Measurements from ENCODE around the gene CYTH3.
"Not testable (repeated sequence)": the region's sequence is repeated elsewhere in the genome, so short reads cannot be mapped to it uniquely, and the experiment has no call there.

Gene CYTH3

GRCh38 chr7:6291531-6291930 is 19.1 kb upstream of the CYTH3 start:
- no peak for TF ChIP-seq CTCF (conservative IDR thresholded peaks at IDR 0.05; ENCODE audit: low read depth, low read length)
- no peak overlapping the region for H3K4me3 ChIP-seq (ENCODE audit: low read length)

GRCh38 chr7:6290319-6290741 is 17.9 kb upstream of the CYTH3 start:
- no peak for DNase-seq (ENCODE audit: low read depth)
- no peak overlapping the region for H3K4me3 ChIP-seq (ENCODE audit: low read length)
- TF ChIP-seq CTCF (conservative IDR thresholded peaks at IDR 0.05; ENCODE audit: low read depth, low read length), result no peak

More at GRCh38 chr7:6291531-6291930, 19.1 kb upstream of the CYTH3 start:
- no peak for DNase-seq (ENCODE audit: low read depth)

GRCh38 chr7:6288270-6288860 is 15.9 kb upstream of the CYTH3 start:
- no peak for TF ChIP-seq CTCF (conservative IDR thresholded peaks at IDR 0.05; ENCODE audit: low read depth, low read length)
- no peak overlapping the region for H3K4me3 ChIP-seq (ENCODE audit: low read length)
- no peak for DNase-seq (ENCODE audit: low read depth)

GRCh38 chr7:6286486-6286885 is 14.1 kb upstream of the CYTH3 start:
- H3K4me3 ChIP-seq (ENCODE audit: low read length), result no peak overlapping the region
- no peak for TF ChIP-seq CTCF (conservative IDR thresholded peaks at IDR 0.05; ENCODE audit: low read depth, low read length)
- no peak for DNase-seq (ENCODE audit: low read depth)

GRCh38 chr7:6284461-6285360 is 12.3 kb upstream of the CYTH3 start:
- no peak overlapping the region for H3K4me3 ChIP-seq (ENCODE audit: low read length)
- no peak for TF ChIP-seq CTCF (conservative IDR thresholded peaks at IDR 0.05; ENCODE audit: low read depth, low read length)
- no peak for DNase-seq (ENCODE audit: low read depth)

- DNase-seq (ENCODE audit: low read depth), result no peak
- no peak for TF ChIP-seq CTCF (conservative IDR thresholded peaks at IDR 0.05; ENCODE audit: low read depth, low read length)
- no peak overlapping the region for H3K4me3 ChIP-seq (ENCODE audit: low read length)
Measured at GRCh38 chr7:6284055-6284400, 11.6 kb upstream of the CYTH3 start.

GRCh38 chr7:6283391-6284054 is 11.1 kb upstream of the CYTH3 start:
- DNase-seq (ENCODE audit: low read depth), result peak; percentile 62
- not testable (repeated sequence) for H3K4me3 ChIP-seq (ENCODE audit: low read length)
